SJCRH30 (cell line): ENCODE data around the gene GRIK3. TPM values are rescaled to one million over a fixed set of nuclear protein-coding genes. Genes with fewer than 3 reads are reported as not detected.
"Not testable (repeated sequence)": the region's sequence is repeated elsewhere in the genome, so short reads cannot be mapped to it uniquely, and the experiment has no call there.

Experiments used
- DNase-seq, 2 experiments: peaks; one replicate each; pipeline ENCODE4 v3.0.0-alpha.2; 2015 to 2020
- H3K27ac ChIP-seq: fragments of 250-450 bp; sonication (Bioruptor Pico); 2 replicates; pipeline ENCODE4 v1.5.1; 2020; ENCODE audit warnings: mild to moderate bottlenecking, moderate library complexity
- H3K27me3 ChIP-seq: fragments of 250-450 bp; sonication (Bioruptor Pico); 2 replicates; pipeline ENCODE4 v1.5.1; 2020; ENCODE audit warnings: mild to moderate bottlenecking, moderate library complexity
- H3K36me3 ChIP-seq: fragments of 250-450 bp; sonication (Bioruptor Pico); 2 replicates; pipeline ENCODE4 v1.5.1; 2020; ENCODE audit warnings: mild to moderate bottlenecking, moderate library complexity
- H3K4me1 ChIP-seq: fragments of 250-450 bp; sonication (Bioruptor Pico); 2 replicates; pipeline ENCODE4 v1.5.1; 2020; ENCODE audit warnings: mild to moderate bottlenecking, moderate library complexity
- H3K4me3 ChIP-seq: fragments of 250-450 bp; sonication (Bioruptor Pico); 2 replicates; pipeline ENCODE4 v1.5.1; 2020; ENCODE audit warnings: mild to moderate bottlenecking, moderate library complexity
- H3K9me3 ChIP-seq: fragments of 250-450 bp; sonication (Bioruptor Pico); replicated peaks from 2 replicates; pipeline ENCODE4 v1.5.1; 2020; ENCODE audit warnings: mild to moderate bottlenecking, moderate library complexity
- total RNA-seq: library from RNA; depleted of rRNA; stranded (reverse); fragments of >200 nt; shearing (Covaris generic); gene quantifications from 2 replicates; pipeline ENCODE4 v1.2.3, GENCODE V29; 2014

The GRIK3 gene
- total RNA-seq, 1 experiment from 2014 or later: not detected

- Histone ChIP-seq H3K36me3 (no peaks in the 10 kb centered on the region), H3K27me3 (peaks cover 19% of the 10 kb centered on the region), H3K27ac (no peak overlapping the region), H3K4me3 (no peak overlapping the region), H3K4me1 (peaks cover 14% of the 10 kb centered on the region; the same call in 1 of the 2 replicates), H3K9me3 (no peaks in the 10 kb centered on the region)
- DNase-seq: no peak
These were observed 260.3 kb downstream of the GRIK3 start for GRCh38 chr1:36773827-36774541.

DNA sequence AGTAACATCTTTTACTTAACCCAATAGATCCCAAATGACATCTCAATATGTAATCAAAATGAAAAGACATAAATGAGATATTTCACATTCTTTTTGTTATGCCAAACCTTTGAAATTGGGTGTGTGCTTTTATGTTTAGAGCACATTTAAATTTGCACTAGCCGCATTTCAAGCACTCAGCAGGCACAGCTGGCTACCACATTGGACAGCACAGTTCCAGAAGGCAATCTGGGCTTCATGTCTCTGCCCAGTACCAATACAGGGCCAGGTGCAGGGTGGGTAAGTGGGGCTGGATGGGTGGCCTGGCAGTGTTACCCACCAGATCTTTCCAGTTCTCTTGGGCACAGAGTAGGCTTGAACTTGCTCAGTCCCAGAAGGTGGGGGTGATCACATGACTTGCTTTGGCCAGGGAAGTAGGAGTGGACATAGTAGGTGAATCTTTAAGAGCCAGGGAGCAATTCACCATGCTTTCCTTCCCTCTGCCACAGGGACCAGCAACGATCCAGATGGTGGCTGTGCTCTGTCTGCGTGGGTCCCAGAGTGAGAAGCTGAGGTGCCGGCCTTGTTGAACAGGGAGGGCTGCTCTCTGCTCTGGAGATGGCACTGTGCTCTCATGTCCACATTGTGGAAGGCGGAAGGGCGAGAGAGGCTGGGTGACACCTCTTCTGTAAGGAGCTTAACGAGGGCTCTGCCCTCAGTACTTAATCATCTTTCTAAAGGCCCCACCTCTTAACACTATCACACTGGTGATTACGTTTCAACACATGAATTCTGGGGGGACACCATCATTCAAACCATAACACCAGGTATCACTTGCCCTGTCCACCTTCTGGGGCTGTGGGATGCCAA, 261.4 kb downstream of the GRIK3 start:
- no peak overlapping the region for H3K4me3 ChIP-seq
- H3K4me1 ChIP-seq: peaks cover 8% of the 10 kb centered on the region; the same call in 1 of the 2 replicates
- DNase-seq: no peak
- no peaks in the 10 kb centered on the region for H3K36me3 ChIP-seq
- H3K27ac ChIP-seq: no peak overlapping the region
- H3K9me3 ChIP-seq: no peaks in the 10 kb centered on the region
- peaks cover 19% of the 10 kb centered on the region for H3K27me3 ChIP-seq

DNA sequence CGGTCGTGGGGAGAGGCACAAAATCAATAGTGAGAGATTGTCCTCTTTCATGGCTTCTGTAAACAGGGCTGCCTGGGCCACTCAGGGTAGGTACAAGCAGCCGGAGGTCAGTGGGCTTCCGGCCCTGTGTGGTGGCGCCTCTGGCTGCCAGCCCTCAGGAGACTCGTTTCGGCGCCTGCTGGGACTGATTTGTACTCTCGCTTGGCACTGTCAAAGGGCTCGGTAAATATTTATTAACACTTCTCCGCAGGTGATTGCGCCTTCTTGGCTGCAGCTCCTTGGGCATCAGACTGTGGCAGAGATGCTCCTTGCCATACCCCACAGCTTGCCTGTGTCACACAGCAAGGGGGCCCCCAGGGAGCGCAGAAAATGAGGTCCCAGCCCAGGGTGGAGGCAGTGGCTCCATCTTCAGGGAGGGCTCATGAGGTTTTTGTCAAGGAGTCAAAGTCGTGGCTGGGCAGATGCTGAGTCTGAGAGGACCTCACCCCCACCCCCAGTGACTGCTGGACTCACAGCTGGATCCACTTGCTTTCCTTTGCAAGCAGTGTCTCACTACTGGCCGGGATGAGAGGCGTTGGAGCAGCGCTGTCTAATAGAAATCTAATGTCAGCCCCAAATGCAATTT, 262.5 kb downstream of the GRIK3 start:
- peaks cover 16% of the 10 kb centered on the region for H3K27me3 ChIP-seq
- H3K36me3 ChIP-seq: no peaks in the 10 kb centered on the region
- H3K9me3 ChIP-seq: no peaks in the 10 kb centered on the region
- H3K27ac ChIP-seq: no peak overlapping the region
- H3K4me1 ChIP-seq: no peaks in the 10 kb centered on the region
- no peak overlapping the region for H3K4me3 ChIP-seq
- DNase-seq: no peak

GRCh38 chr1:36771240-36771639, 263.1 kb downstream of the GRIK3 start:
- no peak overlapping the region for H3K27ac ChIP-seq

GRCh38 chr1:36769886-36770830, 264.2 kb downstream of the GRIK3 start:
- no peak overlapping the region for H3K4me3 ChIP-seq
- H3K27ac ChIP-seq: no peak overlapping the region
- no peaks in the 10 kb centered on the region for H3K4me1 ChIP-seq
- H3K9me3 ChIP-seq: no peaks in the 10 kb centered on the region
- no peaks in the 10 kb centered on the region for H3K36me3 ChIP-seq
- H3K27me3 ChIP-seq: peaks cover 15% of the 10 kb centered on the region
- no peak for DNase-seq

More at GRCh38 chr1:36771240-36771639, 263.1 kb downstream of the GRIK3 start:
- H3K4me3 ChIP-seq: no peak overlapping the region
- no peaks in the 10 kb centered on the region for H3K9me3 ChIP-seq
- no peaks in the 10 kb centered on the region for H3K36me3 ChIP-seq
- DNase-seq: no peak
- H3K27me3 ChIP-seq: peaks cover 15% of the 10 kb centered on the region
- no peaks in the 10 kb centered on the region for H3K4me1 ChIP-seq

DNA sequence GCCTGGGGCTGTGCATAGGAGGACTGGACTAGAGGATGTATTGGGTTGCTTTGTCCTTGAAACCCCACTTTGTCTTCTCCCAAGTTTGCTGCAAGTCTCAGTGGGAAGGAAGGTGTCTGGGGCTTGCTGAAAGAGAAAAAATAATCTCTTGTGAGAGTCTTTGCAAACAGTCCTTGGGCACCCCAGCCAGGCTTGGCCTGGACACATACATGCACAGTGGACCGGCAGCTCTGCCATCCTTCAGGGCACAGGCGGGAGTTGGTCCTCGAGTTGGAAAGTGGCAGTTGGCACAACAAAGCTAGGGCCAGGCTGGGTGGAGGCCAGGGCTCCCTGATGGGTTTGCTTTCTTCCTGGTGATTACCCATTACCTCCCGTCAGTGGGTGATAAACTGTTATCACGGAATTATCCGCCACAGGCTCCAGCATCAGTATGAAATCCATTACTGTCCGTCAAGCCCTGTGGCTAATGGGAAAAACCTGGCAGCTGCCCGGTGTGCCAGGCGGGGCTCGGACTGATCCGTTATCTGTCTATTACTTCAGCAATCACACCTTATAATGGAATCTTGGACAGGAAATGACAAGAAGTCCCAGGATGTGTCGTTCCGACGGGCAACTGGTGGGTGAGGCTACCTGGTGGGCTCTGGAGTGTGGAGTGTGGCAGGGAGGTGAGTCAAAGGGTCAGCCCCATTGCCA, 265.7 kb downstream of the GRIK3 start:
- no peak overlapping the region for H3K27ac ChIP-seq
- no peaks in the 10 kb centered on the region for H3K9me3 ChIP-seq
- peaks cover 15% of the 10 kb centered on the region for H3K27me3 ChIP-seq
- no peaks in the 10 kb centered on the region for H3K4me1 ChIP-seq
- DNase-seq: no peak
- H3K36me3 ChIP-seq: no peaks in the 10 kb centered on the region
- H3K4me3 ChIP-seq: no peak overlapping the region

- not testable (repeated sequence) for H3K4me1 ChIP-seq, H3K27ac ChIP-seq, H3K4me3 ChIP-seq, H3K9me3 ChIP-seq, H3K36me3 ChIP-seq, DNase-seq
- peaks cover 13% of the 10 kb centered on the region for H3K27me3 ChIP-seq
These were observed 266.9 kb downstream of the GRIK3 start for GRCh38 chr1:36767429-36767828.

GRCh38 chr1:36766481-36766880, 267.8 kb downstream of the GRIK3 start:
- Histone ChIP-seq H3K4me3 (no peak overlapping the region), H3K9me3 (no peaks in the 10 kb centered on the region), H3K27ac (no peak overlapping the region), H3K4me1 (no peaks in the 10 kb centered on the region), H3K36me3 (no peaks in the 10 kb centered on the region), H3K27me3 (peaks cover 7% of the 10 kb centered on the region; the same call in 1 of the 2 replicates)
- no peak for DNase-seq

DNA sequence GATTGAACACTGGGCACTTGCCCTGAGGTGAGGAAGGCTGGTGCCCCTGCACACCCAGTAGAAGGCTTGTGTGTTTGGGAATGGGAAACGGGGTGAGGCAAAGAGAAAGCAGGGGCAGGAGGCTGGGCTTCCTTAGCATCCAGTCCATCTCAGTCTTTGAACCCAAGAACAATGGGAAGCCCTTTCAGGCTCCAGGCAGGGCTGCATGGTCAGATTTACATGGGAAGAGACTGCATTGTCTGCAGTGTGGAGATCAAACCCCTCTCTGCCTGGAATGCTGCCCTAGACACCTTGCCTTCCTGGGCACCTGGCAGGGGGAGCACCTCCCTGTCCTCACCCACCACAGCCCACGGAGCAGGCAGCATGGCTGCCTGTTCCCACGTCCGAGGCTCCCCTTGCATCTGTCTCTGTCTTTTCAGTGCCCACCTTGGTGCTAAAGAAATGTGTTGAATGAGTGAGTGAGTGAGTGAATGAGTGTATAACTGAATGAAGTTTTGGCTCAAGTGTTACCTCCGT, 268.5 kb downstream of the GRIK3 start:
- H3K4me1 ChIP-seq: no peaks in the 10 kb centered on the region
- H3K36me3 ChIP-seq: no peaks in the 10 kb centered on the region
- H3K4me3 ChIP-seq: no peak overlapping the region
- no peak overlapping the region for H3K27ac ChIP-seq
- no peak for DNase-seq
- H3K9me3 ChIP-seq: no peaks in the 10 kb centered on the region
- H3K27me3 ChIP-seq: peaks cover 7% of the 10 kb centered on the region; the same call in 1 of the 2 replicates

- Histone ChIP-seq H3K36me3 (no peaks in the 10 kb centered on the region), H3K4me1 (no peaks in the 10 kb centered on the region), H3K9me3 (no peaks in the 10 kb centered on the region), H3K27ac (no peak overlapping the region), H3K27me3 (peaks cover 3% of the 10 kb centered on the region; the same call in 1 of the 2 replicates), H3K4me3 (no peak overlapping the region)
- no peak for DNase-seq
These were observed 269.5 kb downstream of the GRIK3 start for GRCh38 chr1:36764798-36765197.

DNA sequence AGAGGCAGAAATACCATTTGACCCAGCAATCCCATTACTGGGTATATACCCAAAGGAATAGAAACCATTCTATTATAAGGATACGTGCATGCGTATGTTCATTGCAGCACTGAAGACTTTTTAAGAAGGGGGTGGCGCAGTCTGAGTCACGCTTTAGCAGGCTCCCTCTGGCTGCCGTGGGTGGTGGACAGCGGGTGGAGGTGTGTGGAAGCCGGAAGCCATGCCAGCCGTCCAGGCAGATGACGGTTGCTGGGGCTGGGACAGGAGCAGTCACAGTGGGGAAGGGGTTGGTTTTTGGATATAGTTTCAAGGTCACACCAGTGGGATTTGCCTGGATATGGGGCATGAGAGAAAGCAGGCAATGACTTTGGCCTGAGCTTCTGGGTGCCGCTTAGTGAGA, 270.5 kb downstream of the GRIK3 start:
- Histone ChIP-seq H3K27me3 (no peaks in the 10 kb centered on the region; the same call in 1 of the 2 replicates), H3K4me3 (no peak overlapping the region), H3K9me3 (no peaks in the 10 kb centered on the region), H3K36me3 (no peaks in the 10 kb centered on the region), H3K4me1 (no peaks in the 10 kb centered on the region), H3K27ac (no peak overlapping the region)
- DNase-seq: no peak

- Histone ChIP-seq H3K4me1 (no peaks in the 10 kb centered on the region), H3K36me3 (no peaks in the 10 kb centered on the region), H3K27me3 (no peaks in the 10 kb centered on the region), H3K27ac (no peak overlapping the region), H3K4me3 (no peak overlapping the region), H3K9me3 (no peaks in the 10 kb centered on the region)
- no peak for DNase-seq
These were observed 272.1 kb downstream of the GRIK3 start for GRCh38 chr1:36762174-36762573.

GRCh38 chr1:36761113-36761512, 273.2 kb downstream of the GRIK3 start:
- no peak overlapping the region for H3K27ac ChIP-seq
- H3K4me3 ChIP-seq: no peak overlapping the region
- no peaks in the 10 kb centered on the region for H3K9me3 ChIP-seq
- no peaks in the 10 kb centered on the region for H3K27me3 ChIP-seq
- no peak for DNase-seq
- no peaks in the 10 kb centered on the region for H3K4me1 ChIP-seq
- no peaks in the 10 kb centered on the region for H3K36me3 ChIP-seq
